Pancreas (tissue), 10 donors: ENCODE results near the gene YY1. TPM values are rescaled to one million over a fixed set of nuclear protein-coding genes. Genes with fewer than 3 reads are reported as not detected.

ENCODE experiments used
- ATAC-seq, 4 donors: fragments of 200-7000 bp; cut with Tn5 transposase; one replicate each; pipeline versions ENCODE4 v1.8.0 to v1.9.1; 2020; ENCODE audit warnings: mild to moderate bottlenecking in 4 of 4, moderate library complexity in 4 of 4
- DNase-seq, 6 donors: peaks; one replicate each; pipeline ENCODE4 v3.0.0-alpha.2; 2020
- FAIRE-seq: peaks from 2 replicates; lab custom pipeline; 2012; peaks lifted over from hg19 to GRCh38; lab: Jason Lieb, UNC
- H3K27ac ChIP-seq, 4 donors: fragments of 200-600 bp; sonication (generic); 1 replicate in 3 of 4; 2 replicates in 1 of 4; pipeline versions ENCODE4 v1.5.0 to v1.8.0; 2020
- H3K27me3 ChIP-seq, 4 donors: fragments of 200-600 bp; one replicate each; pipeline ENCODE4 v1.8.0; 2021
- H3K36me3 ChIP-seq, 3 donors: fragments of 200-600 bp; sonication (generic) in 1 of 3; one replicate each; pipeline versions ENCODE4 v1.5.0 to v1.8.0; 2020 to 2021
- H3K4me1 ChIP-seq, 3 donors: fragments of 200-600 bp; one replicate each; pipeline ENCODE4 v1.8.0; 2021
- H3K4me3 ChIP-seq, 4 donors: fragments of 200-600 bp; sonication (generic) in 2 of 4; one replicate each; pipeline versions ENCODE4 v1.5.0 to v1.8.0; 2020 to 2021
- H3K9me3 ChIP-seq, 4 donors: fragments of 200-600 bp; one replicate each; pipeline ENCODE4 v1.8.0; 2021
- WGBS, 2 donors: extraction: QIAGEN DNeasy Blood & Tissue Kit; methylation state at CpG; one replicate each; pipeline ENCODE4 v1.1.7; 2013; 5-methylcytosine and 5-hydroxymethylcytosine counted together
- intact Hi-C, 3 donors: fragments of 100-400 bp; cut with DNase I; formaldehyde crosslinking; loops; one replicate each; pipeline versions ENCODE4 v1.11.1 to v1.14.2; 2022
- polyA plus RNA-seq, 2 donors: library from polyadenylated mRNA; stranded (reverse); fragments of 200-250 nt; gene quantifications; one replicate each; pipeline ENCODE4 v1.2.3, GENCODE V29; 2013
- total RNA-seq, 6 donors: library from RNA; stranded (reverse); fragmentation: NEBNext Ultra II Directional in 4 of 6; extraction: Animal tissue kit (Norgen Biotek cat#: 25700) in 4 of 6; gene quantifications; one replicate each; pipeline versions ENCODE4 v1.2.1 to v1.2.4, GENCODE V29; 2021 to 2023
- TF ChIP-seq, protein P1 (sequence below), 4 donors: fragments of 200-600 bp; sonication (generic) in 3 of 4; IDR thresholded peaks; one replicate each; pipeline versions ENCODE4 v1.5.0 to v1.8.0; 2021; ENCODE audit warnings: antibody characterized with exemption in 4 of 4
- donor health status: healthy with polysubstance abuse.
- donor health status: DM: no; HTN: no; CAD: no; lungs with moderate emphysema.
- donor health status: DM: no; HTN: no; CAD: no.
- donor health status: control.
- donor health status: control.
- donor health status: Bipolar disorder and iron deficiency.
- donor health status: DM: yes; HTN: yes; CAD: no.
- donor health status: DM: no; HTN: no; CAD: no.
- donor health status: DM: no; HTN: no; CAD: no.
- donor health status: DM: yes; HTN: yes; CAD: no.

YY1 gene
- total and polyA plus RNA-seq, 8 donors, result 10.5 to 38.7 (median 24.1) TPM

DNA sequence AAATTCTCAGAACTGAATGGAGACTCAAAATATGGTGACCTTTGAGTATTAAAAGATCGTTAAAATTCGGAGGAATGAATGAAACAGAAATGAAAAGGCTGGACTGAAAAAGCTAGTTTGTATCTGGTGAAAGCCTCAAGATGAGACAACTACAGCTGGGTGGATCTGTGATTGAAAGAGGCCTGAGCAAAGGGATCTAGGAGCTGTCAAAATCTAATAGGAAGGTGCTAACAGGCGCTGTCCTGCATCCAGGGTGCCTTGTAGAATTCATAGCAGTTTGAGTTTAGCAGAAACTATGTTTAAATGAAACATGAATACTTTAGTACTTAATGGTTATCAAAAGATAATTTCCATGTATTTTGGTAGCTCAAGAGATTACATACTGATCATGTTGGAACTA, 2.3 kb downstream of the YY1 start:
- DNase-seq, result no peak
- no peaks in the 10 kb centered on the region for H3K9me3 ChIP-seq
- WGBS, 2 donors, result 19 to 26% methylated on average over 3 of the region's 3 CpGs
- no peak for FAIRE-seq
- H3K36me3 ChIP-seq, result no peaks in the 10 kb centered on the region
- peak overlapping the region in 2 of 4 donors; percentile 59 to 97 for H3K4me3 ChIP-seq
- peaks cover 13 to 51% (median 39%) of the 10 kb centered on the region in 3 donors for H3K4me1 ChIP-seq
- H3K27ac ChIP-seq, result peak overlapping the region in 3 of 4 donors; percentile 75 to 95 (median 94)
- intact Hi-C loops, result no loop called here
- TF ChIP-seq, protein P1, sequence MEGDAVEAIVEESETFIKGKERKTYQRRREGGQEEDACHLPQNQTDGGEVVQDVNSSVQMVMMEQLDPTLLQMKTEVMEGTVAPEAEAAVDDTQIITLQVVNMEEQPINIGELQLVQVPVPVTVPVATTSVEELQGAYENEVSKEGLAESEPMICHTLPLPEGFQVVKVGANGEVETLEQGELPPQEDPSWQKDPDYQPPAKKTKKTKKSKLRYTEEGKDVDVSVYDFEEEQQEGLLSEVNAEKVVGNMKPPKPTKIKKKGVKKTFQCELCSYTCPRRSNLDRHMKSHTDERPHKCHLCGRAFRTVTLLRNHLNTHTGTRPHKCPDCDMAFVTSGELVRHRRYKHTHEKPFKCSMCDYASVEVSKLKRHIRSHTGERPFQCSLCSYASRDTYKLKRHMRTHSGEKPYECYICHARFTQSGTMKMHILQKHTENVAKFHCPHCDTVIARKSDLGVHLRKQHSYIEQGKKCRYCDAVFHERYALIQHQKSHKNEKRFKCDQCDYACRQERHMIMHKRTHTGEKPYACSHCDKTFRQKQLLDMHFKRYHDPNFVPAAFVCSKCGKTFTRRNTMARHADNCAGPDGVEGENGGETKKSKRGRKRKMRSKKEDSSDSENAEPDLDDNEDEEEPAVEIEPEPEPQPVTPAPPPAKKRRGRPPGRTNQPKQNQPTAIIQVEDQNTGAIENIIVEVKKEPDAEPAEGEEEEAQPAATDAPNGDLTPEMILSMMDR (IDR thresholded peaks at IDR 0.05), result no peak
- H3K27me3 ChIP-seq, result no peaks in the 10 kb centered on the region
- no peak for ATAC-seq

DNA sequence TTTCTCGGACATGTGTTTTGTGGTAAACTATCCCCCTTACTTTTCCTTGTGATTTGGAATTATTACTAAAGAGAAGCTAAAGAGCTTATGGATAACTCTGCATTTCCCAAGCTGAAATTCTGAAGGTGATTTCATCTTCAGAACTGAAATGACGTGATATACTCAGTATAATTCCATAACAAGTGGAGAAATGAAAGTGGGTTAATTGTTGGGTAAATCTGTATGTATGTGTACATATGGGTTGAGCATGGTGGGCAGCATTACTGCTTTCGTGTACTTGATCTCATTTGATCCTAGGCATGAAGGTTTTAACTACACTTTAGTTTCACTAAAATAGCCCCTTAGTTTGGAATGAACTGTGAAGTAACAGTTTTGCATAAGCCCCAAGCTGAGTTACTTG, 4.1 kb downstream of the YY1 start:
- Histone ChIP-seq H3K27ac (no peak overlapping the region), H3K4me3 (no peak overlapping the region), H3K36me3 (no peaks in the 10 kb centered on the region), H3K27me3 (no peaks in the 10 kb centered on the region), H3K9me3 (no peaks in the 10 kb centered on the region), H3K4me1 (peaks cover 18 to 54% (median 42%) of the 10 kb centered on the region in 3 donors)
- intact Hi-C loops, result no loop called here
- ATAC-seq, result no peak
- no peak for DNase-seq
- FAIRE-seq, result no peak
- TF ChIP-seq, protein P1 (IDR thresholded peaks at IDR 0.05), result no peak
- WGBS, 2 donors, result 80 to 82% methylated on average over 3 of the region's 3 CpGs

DNA sequence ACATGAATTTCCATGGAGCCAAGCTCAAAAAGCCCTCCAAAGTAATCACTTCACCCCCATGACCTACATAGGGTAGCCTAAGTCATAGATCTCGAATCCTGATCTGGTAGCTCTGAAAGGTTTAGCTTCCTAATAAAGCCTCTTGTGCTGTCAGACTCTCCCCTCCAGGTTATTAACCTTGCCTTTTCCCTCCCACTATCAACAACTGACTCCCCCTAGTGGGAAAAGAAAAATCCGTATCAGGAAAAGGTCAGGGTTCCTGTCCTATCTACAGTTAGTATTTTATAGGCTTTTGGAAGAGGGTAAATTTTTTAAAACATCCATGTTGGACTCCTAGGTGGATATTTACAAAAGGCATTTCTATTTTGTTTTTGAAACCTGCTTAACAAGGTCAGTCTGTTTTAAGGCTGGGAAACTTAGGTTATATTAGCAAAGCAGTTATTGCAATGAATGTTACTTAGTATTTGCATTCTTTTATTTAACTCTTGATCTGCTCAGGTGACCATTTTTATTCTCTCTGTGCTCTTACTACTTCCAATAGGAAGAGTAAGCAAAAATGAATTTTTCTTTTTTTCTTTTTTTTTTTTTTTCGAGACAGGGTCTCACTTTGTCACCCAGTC, 8.0 kb downstream of the YY1 start:
- FAIRE-seq (no peak), ATAC-seq (peak; percentile 69 to 86 (median 80)), DNase-seq (no peak)
- TF ChIP-seq, protein P1 (IDR thresholded peaks at IDR 0.05), result peak in 3 of 4 donors; percentile 18 to 37 (median 30)
- WGBS, 2 donors, result 21 to 22% methylated on average over 3 of the region's 3 CpGs
- peaks cover 19 to 61% (median 50%) of the 10 kb centered on the region in 3 donors for H3K4me1 ChIP-seq
- intact Hi-C loops, result no loop called here
- H3K36me3 ChIP-seq, result no peaks in the 10 kb centered on the region
- H3K27ac ChIP-seq, result peak overlapping the region in 2 of 4 donors; percentile 55 to 66
- H3K9me3 ChIP-seq, result no peaks in the 10 kb centered on the region
- H3K27me3 ChIP-seq, result no peaks in the 10 kb centered on the region
- H3K4me3 ChIP-seq, result no peak overlapping the region

DNA sequence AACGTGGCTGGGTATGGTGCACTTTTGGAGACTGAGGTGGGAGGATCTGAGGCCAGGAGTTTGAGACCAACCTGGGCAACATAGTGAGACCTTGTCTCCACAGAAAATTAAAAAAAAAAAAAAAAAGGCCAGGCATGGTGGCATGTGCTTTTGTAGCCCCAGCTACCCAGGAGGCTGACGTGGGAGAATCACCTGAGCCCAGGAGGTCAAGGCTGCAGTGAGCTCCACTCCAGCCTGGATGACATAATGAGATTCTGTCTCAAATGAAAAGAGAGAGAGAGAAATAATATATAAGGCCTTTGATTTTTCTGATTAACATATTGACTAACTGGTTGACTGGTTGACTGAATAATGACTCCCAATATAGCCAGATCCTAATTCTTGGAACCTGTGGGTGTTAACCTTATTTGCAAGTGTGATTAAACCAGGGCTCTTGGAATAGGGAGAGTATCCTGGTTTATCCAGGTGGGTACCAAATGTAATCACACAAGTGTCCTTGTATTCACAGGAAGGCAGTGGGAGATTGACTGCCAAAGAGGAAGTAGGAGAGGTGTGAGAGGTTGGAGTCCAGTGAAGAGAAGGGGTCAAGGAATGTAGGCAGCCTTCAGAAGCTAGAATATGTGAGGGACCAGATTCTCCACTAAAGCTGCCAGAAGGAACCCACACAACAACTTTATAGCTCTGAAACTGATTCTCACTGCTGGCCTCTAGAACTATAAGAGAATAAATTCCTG, 12.0 kb downstream of the YY1 start:
- no peak for FAIRE-seq
- no peaks in the 10 kb centered on the region for H3K27me3 ChIP-seq
- intact Hi-C loops, result no loop called here
- no peak for DNase-seq
- H3K4me1 ChIP-seq, result peaks cover 15 to 34% (median 34%) of the 10 kb centered on the region in 3 donors
- H3K4me3 ChIP-seq, result no peak overlapping the region
- 52% methylated on average over 2 of the region's 2 CpGs for WGBS, 2 donors
- H3K9me3 ChIP-seq, result no peaks in the 10 kb centered on the region
- no peaks in the 10 kb centered on the region for H3K36me3 ChIP-seq
- H3K27ac ChIP-seq, result no peak overlapping the region
- ATAC-seq, result peak; percentile 14 to 29 (median 20)
- TF ChIP-seq, protein P1 (IDR thresholded peaks at IDR 0.05), result no peak

DNA sequence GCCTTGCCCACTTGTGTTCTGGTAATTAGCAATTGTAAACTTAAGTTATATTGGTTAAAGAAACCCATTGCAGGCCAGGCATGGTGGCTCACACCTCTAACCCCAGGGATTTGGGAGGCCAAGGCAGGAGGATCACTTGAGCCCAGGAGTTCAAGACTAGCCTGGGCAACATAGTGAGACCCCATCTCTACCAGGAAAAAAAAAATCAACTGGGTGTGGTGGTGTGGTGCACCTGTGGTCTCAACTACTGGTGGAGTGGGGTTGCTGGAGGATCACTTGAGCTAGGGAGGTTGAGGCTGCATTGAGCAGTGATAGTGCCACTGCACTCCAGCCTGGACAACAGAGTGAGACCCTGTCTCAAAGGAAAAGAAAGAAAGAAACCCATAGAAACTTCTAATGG, 13.7 kb downstream of the YY1 start:
- FAIRE-seq, result no peak
- TF ChIP-seq, protein P1 (IDR thresholded peaks at IDR 0.05), result no peak
- Histone ChIP-seq H3K9me3 (no peaks in the 10 kb centered on the region), H3K27me3 (no peaks in the 10 kb centered on the region), H3K4me1 (peaks cover 5 to 17% (median 17%) of the 10 kb centered on the region in 3 donors), H3K4me3 (no peak overlapping the region), H3K36me3 (no peaks in the 10 kb centered on the region), H3K27ac (no peak overlapping the region)
- intact Hi-C loops, result no loop called here
- DNase-seq, result no peak
- no peak for ATAC-seq
